ENCODE measurements around the gene PCDHGA8.
"Not testable (repeated sequence)": the region's sequence is repeated elsewhere in the genome, so short reads cannot be mapped to it uniquely, and the experiment has no call there.

Gene PCDHGA8

GRCh38 chr5:141427783-141428426 lies 35.5 kb downstream of the PCDHGA8 start:
- in situ Hi-C loops (cut with MboI; ENCODE audit: low pct_unique_long_range_greater_than_20kb, low sequenced_read_pairs, unreplicated experiment), result no loop called here
- no peak for DNase-seq (ENCODE audit: low spot score)
- no peak for TF ChIP-seq CTCF (IDR thresholded peaks at IDR 0.05; ENCODE audit: extremely low read depth, insufficient read depth, missing control alignments)

DNA sequence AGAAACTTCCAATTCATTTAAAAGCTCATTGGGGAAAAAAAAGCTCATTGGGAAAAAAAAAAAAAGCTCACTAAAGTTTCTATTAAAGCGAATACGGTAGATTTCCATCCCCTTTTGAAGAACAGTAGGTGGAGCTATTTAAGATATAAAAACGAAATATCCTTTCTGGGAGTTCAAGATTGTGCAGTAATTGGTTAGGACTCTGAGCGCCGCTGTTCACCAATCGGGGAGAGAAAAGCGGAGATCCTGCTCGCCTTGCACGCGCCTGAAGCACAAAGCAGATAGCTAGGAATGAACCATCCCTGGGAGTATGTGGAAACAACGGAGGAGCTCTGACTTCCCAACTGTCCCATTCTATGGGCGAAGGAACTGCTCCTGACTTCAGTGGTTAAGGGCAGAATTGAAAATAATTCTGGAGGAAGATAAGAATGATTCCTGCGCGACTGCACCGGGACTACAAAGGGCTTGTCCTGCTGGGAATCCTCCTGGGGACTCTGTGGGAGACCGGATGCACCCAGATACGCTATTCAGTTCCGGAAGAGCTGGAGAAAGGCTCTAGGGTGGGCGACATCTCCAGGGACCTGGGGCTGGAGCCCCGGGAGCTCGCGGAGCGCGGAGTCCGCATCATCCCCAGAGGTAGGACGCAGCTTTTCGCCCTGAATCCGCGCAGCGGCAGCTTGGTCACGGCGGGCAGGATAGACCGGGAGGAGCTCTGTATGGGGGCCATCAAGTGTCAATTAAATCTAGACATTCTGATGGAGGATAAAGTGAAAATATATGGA lies 38.1 kb downstream of the PCDHGA8 start, which contains the start of gene PCDHGA12:
Gene PCDHGA12 (plus strand): TSS at position 176 of the 782 bp plus-strand sequence. CDS start 253 bp downstream, at position 429.
- in situ Hi-C loops (cut with MboI; ENCODE audit: low pct_unique_long_range_greater_than_20kb, low sequenced_read_pairs, unreplicated experiment), result no loop called here
- DNase-seq (ENCODE audit: low spot score), result peak; percentile 85
- peak; percentile 61 for TF ChIP-seq CTCF (IDR thresholded peaks at IDR 0.05; ENCODE audit: extremely low read depth, insufficient read depth, missing control alignments)

GRCh38 chr5:141431286-141431685 lies 38.9 kb downstream of the PCDHGA8 start:
- DNase-seq (ENCODE audit: low spot score), result peak; percentile 61
- in situ Hi-C loops (cut with MboI; ENCODE audit: low pct_unique_long_range_greater_than_20kb, low sequenced_read_pairs, unreplicated experiment), result no loop called here
- TF ChIP-seq CTCF (IDR thresholded peaks at IDR 0.05; ENCODE audit: extremely low read depth, insufficient read depth, missing control alignments), result no peak

DNA sequence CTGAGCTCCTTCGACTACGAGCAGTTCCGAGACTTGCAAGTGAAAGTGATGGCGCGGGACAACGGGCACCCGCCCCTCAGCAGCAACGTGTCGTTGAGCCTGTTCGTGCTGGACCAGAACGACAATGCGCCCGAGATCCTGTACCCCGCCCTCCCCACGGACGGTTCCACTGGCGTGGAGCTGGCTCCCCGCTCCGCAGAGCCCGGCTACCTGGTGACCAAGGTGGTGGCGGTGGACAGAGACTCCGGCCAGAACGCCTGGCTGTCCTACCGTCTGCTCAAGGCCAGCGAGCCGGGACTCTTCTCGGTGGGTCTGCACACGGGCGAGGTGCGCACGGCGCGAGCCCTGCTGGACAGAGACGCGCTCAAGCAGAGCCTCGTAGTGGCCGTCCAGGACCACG lies 39.9 kb downstream of the PCDHGA8 start:
- in situ Hi-C loops (cut with MboI; ENCODE audit: low pct_unique_long_range_greater_than_20kb, low sequenced_read_pairs, unreplicated experiment); DNase-seq (ENCODE audit: low spot score): not testable (repeated sequence)

GRCh38 chr5:141432726-141433125 lies 40.3 kb downstream of the PCDHGA8 start:
- DNase-seq (ENCODE audit: low spot score); in situ Hi-C loops (cut with MboI; ENCODE audit: low pct_unique_long_range_greater_than_20kb, low sequenced_read_pairs, unreplicated experiment): not testable (repeated sequence)

DNA sequence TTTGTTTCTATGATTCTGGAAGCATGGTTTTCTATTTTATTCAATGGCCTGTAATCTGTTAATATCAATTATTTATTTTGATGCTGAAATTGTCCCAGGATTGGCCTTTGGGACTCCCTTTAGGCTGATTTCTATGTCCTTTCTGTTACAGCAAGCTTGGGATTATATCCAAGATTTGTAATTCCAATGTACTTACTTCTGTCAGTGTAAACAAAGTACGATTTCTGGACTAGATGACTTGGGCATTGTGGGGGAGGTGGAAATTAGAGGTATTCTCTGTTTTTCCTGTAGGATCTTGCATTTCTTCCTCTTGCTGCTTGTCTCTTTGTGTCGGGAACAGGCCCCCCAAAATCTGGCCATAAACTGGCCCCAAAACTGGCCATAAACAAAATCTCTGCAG lies 41.6 kb downstream of the PCDHGA8 start:
- TF ChIP-seq CTCF (IDR thresholded peaks at IDR 0.05; ENCODE audit: extremely low read depth, insufficient read depth, missing control alignments), result no peak
- DNase-seq (ENCODE audit: low spot score), result no peak
- in situ Hi-C loops (cut with MboI; ENCODE audit: low pct_unique_long_range_greater_than_20kb, low sequenced_read_pairs, unreplicated experiment), result no loop called here

- DNase-seq (ENCODE audit: low spot score), result no peak
- no peak for TF ChIP-seq CTCF (IDR thresholded peaks at IDR 0.05; ENCODE audit: extremely low read depth, insufficient read depth, missing control alignments)
- in situ Hi-C loops (cut with MboI; ENCODE audit: low pct_unique_long_range_greater_than_20kb, low sequenced_read_pairs, unreplicated experiment), result no loop called here
These were observed 44.8 kb downstream of the PCDHGA8 start for GRCh38 chr5:141437221-141437620.
